ENCODE measurements around the gene POMC.

GRCh38 chr2:25132299-25132635, 36.1 kb downstream of the POMC start:
- TF ChIP-seq, protein P1, sequence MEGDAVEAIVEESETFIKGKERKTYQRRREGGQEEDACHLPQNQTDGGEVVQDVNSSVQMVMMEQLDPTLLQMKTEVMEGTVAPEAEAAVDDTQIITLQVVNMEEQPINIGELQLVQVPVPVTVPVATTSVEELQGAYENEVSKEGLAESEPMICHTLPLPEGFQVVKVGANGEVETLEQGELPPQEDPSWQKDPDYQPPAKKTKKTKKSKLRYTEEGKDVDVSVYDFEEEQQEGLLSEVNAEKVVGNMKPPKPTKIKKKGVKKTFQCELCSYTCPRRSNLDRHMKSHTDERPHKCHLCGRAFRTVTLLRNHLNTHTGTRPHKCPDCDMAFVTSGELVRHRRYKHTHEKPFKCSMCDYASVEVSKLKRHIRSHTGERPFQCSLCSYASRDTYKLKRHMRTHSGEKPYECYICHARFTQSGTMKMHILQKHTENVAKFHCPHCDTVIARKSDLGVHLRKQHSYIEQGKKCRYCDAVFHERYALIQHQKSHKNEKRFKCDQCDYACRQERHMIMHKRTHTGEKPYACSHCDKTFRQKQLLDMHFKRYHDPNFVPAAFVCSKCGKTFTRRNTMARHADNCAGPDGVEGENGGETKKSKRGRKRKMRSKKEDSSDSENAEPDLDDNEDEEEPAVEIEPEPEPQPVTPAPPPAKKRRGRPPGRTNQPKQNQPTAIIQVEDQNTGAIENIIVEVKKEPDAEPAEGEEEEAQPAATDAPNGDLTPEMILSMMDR (IDR thresholded peaks at IDR 0.05; ENCODE audit: low read length), result no peak
- TF ChIP-seq EZH2 (IDR thresholded peaks at IDR 0.05; ENCODE audit: borderline replicate concordance, low read length), result no peak

All from OCI-LY1 (cell line).